ENCODE results near the gene MYO15B.

Gene MYO15B

GRCh38 chr17:75546181-75546580 lies 41.4 kb upstream of the MYO15B start:
- no peak for TF ChIP-seq CTCF (IDR thresholded peaks at IDR 0.05; ENCODE audit: low read depth, low read length)
- H3K4me3 ChIP-seq (ENCODE audit: low read depth, low read length): no peak overlapping the region

GRCh38 chr17:75547091-75547490 lies 40.5 kb upstream of the MYO15B start:
- no peak for TF ChIP-seq CTCF (IDR thresholded peaks at IDR 0.05; ENCODE audit: low read depth, low read length)
- H3K4me3 ChIP-seq (ENCODE audit: low read depth, low read length): no peak overlapping the region

- TF ChIP-seq CTCF (IDR thresholded peaks at IDR 0.05; ENCODE audit: low read depth, low read length): no peak
Observed at GRCh38 chr17:75548813-75549212, 38.8 kb upstream of the MYO15B start.

GRCh38 chr17:75549246-75550138 lies 38.1 kb upstream of the MYO15B start:
- TF ChIP-seq CTCF (IDR thresholded peaks at IDR 0.05; ENCODE audit: low read depth, low read length): no peak
- no peak overlapping the region for H3K4me3 ChIP-seq (ENCODE audit: low read depth, low read length)

More at GRCh38 chr17:75548813-75549212, 38.8 kb upstream of the MYO15B start:
- H3K4me3 ChIP-seq (ENCODE audit: low read depth, low read length): no peak overlapping the region

GRCh38 chr17:75550139-75550465 lies 37.5 kb upstream of the MYO15B start:
- no peak for TF ChIP-seq CTCF (IDR thresholded peaks at IDR 0.05; ENCODE audit: low read depth, low read length)
- no peak overlapping the region for H3K4me3 ChIP-seq (ENCODE audit: low read depth, low read length)

GRCh38 chr17:75551266-75551665 lies 36.3 kb upstream of the MYO15B start:
- H3K4me3 ChIP-seq (ENCODE audit: low read depth, low read length): no peak overlapping the region
- no peak for TF ChIP-seq CTCF (IDR thresholded peaks at IDR 0.05; ENCODE audit: low read depth, low read length)

GRCh38 chr17:75552425-75553294 lies 34.9 kb upstream of the MYO15B start:
- no peak for TF ChIP-seq CTCF (IDR thresholded peaks at IDR 0.05; ENCODE audit: low read depth, low read length)

More at GRCh38 chr17:75552425-75553294, 34.9 kb upstream of the MYO15B start:
- H3K4me3 ChIP-seq (ENCODE audit: low read depth, low read length): no peak overlapping the region

Measured in WI38 (cell line).